ENCODE data around the gene CACNA1C.
"Not testable (repeated sequence)": the region's sequence is repeated elsewhere in the genome, so short reads cannot be mapped to it uniquely, and the experiment has no call there.

The CACNA1C gene

GRCh38 chr12:2076728-2077127, 23.9 kb downstream of the CACNA1C start:
- DNase-seq = no peak

GRCh38 chr12:2080604-2081003, 27.8 kb downstream of the CACNA1C start:
- DNase-seq = no peak

- no peak for DNase-seq
Measured at GRCh38 chr12:2082321-2082720, 29.5 kb downstream of the CACNA1C start.

GRCh38 chr12:2083008-2083407, 30.2 kb downstream of the CACNA1C start:
- no peak for DNase-seq

GRCh38 chr12:2083561-2083960, 30.8 kb downstream of the CACNA1C start:
- DNase-seq = peak; percentile 4

- no peak for DNase-seq
Measured at GRCh38 chr12:2084553-2085296, 31.9 kb downstream of the CACNA1C start.

DNA sequence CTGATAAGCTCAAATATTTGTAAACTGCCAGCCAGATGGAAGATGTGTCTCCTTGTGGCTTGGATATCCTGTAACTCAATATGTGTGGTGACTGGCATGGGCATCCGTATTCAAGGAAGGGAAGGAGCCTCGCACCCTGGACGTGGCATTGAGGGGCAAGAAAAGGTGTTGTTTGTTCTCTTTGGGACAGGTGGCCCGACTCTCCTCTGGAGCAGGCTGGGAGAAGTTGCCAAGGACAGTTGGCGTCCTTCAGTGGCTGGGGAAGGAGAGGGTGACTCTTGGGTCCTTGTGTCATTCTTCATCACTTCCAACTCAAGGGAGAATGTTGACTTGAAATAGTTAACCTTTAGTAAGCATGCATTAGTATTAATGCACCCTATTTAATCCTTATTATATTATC, 39.6 kb downstream of the CACNA1C start:
- no peak for DNase-seq

DNA sequence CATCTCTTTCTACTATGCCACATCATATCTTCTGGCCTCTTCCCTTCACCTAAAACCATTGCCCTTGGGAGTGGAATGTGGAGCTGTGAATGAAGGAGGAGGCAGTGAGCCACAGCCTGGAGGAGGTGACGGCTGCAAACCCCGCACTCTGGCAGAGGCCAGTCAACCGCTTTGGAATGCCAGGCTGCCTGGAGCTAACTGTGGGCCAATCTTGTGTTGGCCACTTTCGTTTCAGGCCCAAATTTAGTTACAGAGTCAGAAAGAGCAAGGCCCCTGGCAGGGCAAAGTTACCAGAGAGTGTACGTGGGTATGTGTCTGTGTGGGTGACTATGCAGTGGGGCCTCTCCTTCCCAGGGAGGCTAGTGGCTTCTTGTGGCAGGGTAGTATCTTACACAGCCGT, 40.1 kb downstream of the CACNA1C start:
- no peak for DNase-seq

GRCh38 chr12:2094597-2094996, 41.8 kb downstream of the CACNA1C start:
- no peak for DNase-seq

DNA sequence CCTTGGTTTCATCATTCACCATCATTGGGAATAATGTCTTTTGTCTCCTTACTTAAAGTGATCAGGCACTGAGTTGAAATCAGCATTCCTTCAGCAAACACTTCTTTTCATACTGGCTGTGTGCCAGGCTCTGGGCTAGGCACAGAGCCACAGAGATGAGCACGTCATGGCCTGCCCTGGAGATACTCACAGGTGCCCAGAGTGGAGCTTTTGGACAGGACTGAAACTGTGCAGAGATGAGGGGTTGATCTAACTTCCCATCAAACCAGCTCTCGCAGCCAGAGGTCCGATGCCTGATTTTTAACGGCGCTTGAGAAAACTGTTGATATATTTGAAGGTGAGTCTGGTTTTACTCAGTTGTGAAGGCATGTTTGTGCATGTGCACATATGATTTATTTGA, 43.1 kb downstream of the CACNA1C start:
- DNase-seq = no peak

DNA sequence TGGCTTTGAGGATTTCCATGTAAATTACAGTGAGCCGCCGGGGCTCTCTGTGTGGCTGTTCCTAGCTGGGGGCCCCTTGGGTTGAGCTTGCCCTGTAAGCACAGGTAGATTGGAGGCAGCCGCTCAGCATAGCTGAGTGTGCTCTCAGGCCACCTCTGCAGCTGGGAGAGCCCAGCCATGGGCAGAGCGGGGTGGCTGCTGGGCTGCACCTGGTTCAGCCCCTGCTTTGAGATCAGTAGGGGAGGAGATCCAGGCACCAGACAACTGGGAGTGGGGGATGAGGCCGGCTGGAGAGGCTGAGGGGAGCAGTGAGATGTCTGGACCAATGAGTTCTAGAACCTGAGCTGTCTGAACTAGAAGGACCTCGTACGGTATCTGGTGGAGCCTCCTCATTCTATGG, 44.8 kb downstream of the CACNA1C start:
- DNase-seq = no peak

GRCh38 chr12:2098852-2099251, 46.1 kb downstream of the CACNA1C start:
- DNase-seq = no peak

DNA sequence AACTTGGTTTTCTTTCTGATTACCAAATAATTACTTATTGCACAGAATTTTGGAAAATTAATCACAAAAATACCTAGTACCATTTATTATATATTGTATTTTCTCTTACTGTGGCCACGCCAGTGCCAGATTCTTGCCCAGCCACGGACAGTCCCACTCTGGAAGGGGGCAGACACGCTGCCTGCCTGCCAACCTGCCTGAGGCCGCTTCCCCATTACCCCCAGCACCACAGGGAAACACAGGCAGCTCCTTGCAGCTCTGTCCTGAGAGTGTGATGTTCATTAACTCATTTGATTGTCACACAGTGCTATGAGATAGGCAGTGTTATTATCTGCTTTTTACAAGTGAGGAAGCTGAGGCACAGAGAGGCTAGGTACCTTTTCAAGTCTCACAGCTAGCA, 46.8 kb downstream of the CACNA1C start:
- no peak for DNase-seq

DNA sequence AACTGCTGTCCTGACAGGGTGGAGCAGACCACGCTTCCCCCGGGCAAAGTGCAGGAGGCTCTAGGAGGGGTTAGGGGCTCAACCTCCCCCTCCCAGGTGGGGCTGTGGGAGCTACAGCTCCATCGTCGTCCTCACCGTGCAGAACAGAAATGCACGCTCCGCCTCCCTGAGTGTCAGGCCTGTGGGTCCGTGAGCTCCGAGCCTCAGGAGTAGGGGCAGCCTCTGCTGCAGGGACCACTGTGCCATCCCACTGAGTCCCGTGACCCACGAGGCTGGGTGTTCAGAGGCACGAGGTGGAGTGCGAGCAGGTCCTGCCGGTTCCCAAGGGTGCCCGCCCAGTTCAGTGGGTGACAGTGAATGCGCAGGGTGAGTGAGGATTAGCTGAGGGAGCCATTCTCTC, 48.6 kb downstream of the CACNA1C start:
- no peak for DNase-seq

DNA sequence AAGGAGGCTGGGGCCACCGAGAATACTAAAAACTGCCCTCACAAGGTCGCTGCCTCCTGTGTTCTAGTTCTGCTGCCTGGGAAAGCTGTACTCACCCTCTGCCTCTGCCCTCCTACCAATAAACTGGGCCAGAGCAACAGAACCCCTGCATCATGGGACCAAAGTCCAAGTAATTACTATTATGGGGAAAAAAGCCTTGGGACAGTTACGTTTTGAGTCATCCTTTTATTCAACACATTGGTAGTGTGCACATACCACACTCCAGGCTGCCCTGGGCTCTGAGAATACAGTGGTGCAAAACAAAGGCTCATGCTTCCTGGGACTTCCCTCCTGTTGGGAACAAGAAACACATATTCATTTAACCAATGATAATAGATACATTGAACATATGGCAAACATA, 49.0 kb downstream of the CACNA1C start:
- no peak for DNase-seq

GRCh38 chr12:2102736-2103135, 49.9 kb downstream of the CACNA1C start:
- not testable (repeated sequence) for DNase-seq

- DNase-seq = not testable (repeated sequence)
Measured at GRCh38 chr12:2105387-2105786, 52.6 kb downstream of the CACNA1C start.

DNA sequence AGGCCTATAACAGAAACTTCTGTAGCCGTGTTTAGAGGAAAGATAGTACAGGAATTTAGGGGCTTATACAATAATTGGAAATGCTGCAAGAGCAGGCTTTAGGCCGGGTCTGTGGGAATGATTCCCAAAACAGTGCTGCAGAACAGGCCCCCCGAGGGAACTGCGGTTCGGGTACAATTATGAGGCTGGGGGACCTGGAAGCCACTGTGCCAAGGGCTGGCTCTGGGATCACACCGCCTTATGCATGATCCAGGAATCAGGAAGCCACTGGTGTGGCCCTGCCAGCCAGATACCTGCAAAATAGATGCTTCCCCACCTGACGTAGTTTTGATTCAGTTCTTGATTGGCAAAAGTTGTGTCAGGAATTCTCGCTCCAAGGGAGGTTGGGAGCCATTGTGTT, 55.4 kb downstream of the CACNA1C start:
- no peak for DNase-seq

- DNase-seq = no peak
Measured at GRCh38 chr12:2108975-2109671, 56.3 kb downstream of the CACNA1C start.

GRCh38 chr12:2110127-2110526, 57.3 kb downstream of the CACNA1C start:
- no peak for DNase-seq

DNA sequence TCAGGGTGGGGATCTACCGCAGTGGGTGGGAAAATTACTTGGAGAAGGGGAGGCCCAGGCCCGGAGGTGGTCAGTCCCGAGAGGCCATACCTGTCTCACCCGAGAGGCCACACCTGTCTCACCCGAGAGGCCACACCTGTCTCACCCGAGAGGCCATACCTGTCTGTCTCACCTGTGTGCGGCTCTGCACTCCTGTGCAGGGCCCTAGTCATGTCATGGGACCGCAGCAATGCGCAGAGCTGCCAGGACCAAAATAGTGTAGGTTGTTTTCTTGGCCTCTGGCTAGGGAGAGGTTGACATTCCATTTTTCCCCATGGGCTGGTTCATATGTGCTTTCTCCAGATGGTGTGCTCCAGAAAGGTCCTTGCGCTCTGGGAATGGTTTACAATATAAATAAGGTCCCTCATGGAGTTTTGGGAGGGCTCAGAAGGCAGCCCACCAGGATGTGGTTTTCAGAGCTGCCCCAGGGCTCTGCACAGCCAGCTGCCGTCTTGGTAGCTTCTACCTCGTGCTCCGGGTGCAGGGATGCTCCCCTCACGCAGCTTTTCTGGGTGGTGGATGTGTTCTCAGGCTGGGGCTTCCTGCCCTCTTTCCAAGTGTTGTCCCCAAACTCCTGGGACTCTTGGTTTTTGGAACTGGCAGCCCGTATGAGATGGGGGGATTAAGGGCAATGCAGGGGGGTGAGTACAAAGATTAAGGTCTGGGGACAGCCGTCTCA, 58.2 kb downstream of the CACNA1C start:
- DNase-seq = no peak

DNA sequence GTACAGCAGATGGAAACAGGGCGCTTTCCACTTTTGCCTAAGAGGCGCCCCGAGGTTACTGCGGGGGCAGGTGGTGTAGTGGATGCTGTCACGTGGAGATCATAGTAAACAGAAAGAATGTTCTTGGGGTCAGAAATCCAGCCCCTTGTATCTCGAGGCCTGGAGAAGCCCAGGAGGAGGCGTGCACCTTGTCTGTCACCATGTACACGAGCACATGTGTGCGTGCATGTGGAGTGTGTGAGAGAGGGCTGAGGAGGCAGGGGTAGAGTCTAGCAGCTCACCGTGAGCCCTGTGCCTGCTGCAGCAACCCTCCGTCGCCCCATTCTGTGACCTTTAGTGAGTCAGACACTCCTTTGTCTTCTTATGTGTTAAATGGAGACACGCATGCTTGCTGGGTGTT, 59.0 kb downstream of the CACNA1C start:
- DNase-seq = no peak

- no peak for DNase-seq
Measured at GRCh38 chr12:2112401-2112800, 59.6 kb downstream of the CACNA1C start.
